GM13976 (cell line): ENCODE results near the gene OTX2.

Source experiments
- DNase-seq: peaks from one replicate; pipeline ENCODE4 v3.0.0; 2012; ENCODE audit warnings: low spot score
- in situ Hi-C: fragments of 300-500 bp; cut with MboI; formaldehyde crosslinking; loops from one replicate; pipeline ENCODE4 v1.12.0; 2022; ENCODE audit warnings: low sequenced_read_pairs, mixed read lengths, inconsistent platforms; ENCODE audit not compliant: unreplicated experiment
- TF ChIP-seq, protein P1 (sequence below): IDR thresholded peaks from 2 replicates; pipeline ENCODE4 v1.5.1; 2012; ENCODE audit warnings: borderline replicate concordance, mild to moderate bottlenecking; ENCODE audit not compliant: insufficient read depth; ENCODE audit errors: extremely low read depth, missing control alignments, control extremely low read depth

Gene OTX2

GRCh38 chr14:56808383-56809269 lies 1.7 kb downstream of the OTX2 start:
- in situ Hi-C loops = no loop called here
- TF ChIP-seq, protein P1, sequence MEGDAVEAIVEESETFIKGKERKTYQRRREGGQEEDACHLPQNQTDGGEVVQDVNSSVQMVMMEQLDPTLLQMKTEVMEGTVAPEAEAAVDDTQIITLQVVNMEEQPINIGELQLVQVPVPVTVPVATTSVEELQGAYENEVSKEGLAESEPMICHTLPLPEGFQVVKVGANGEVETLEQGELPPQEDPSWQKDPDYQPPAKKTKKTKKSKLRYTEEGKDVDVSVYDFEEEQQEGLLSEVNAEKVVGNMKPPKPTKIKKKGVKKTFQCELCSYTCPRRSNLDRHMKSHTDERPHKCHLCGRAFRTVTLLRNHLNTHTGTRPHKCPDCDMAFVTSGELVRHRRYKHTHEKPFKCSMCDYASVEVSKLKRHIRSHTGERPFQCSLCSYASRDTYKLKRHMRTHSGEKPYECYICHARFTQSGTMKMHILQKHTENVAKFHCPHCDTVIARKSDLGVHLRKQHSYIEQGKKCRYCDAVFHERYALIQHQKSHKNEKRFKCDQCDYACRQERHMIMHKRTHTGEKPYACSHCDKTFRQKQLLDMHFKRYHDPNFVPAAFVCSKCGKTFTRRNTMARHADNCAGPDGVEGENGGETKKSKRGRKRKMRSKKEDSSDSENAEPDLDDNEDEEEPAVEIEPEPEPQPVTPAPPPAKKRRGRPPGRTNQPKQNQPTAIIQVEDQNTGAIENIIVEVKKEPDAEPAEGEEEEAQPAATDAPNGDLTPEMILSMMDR = no peak
- no peak for DNase-seq

DNA sequence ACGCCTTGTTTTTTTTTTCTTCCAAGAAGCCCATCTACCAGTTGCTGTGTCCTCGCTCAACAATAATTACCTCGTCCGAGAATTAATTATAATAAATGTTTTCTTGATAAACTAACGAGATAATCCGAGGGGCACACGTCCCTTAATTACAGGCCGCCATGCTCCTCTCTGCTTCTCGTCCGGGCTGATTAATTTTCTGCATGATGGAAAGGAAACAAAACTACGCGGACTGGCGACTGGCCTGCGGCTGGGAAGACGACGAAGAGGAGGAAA lies 2.2 kb downstream of the OTX2 start:
- in situ Hi-C loops = no loop called here
- DNase-seq = no peak
- TF ChIP-seq, protein P1 = no peak

DNA sequence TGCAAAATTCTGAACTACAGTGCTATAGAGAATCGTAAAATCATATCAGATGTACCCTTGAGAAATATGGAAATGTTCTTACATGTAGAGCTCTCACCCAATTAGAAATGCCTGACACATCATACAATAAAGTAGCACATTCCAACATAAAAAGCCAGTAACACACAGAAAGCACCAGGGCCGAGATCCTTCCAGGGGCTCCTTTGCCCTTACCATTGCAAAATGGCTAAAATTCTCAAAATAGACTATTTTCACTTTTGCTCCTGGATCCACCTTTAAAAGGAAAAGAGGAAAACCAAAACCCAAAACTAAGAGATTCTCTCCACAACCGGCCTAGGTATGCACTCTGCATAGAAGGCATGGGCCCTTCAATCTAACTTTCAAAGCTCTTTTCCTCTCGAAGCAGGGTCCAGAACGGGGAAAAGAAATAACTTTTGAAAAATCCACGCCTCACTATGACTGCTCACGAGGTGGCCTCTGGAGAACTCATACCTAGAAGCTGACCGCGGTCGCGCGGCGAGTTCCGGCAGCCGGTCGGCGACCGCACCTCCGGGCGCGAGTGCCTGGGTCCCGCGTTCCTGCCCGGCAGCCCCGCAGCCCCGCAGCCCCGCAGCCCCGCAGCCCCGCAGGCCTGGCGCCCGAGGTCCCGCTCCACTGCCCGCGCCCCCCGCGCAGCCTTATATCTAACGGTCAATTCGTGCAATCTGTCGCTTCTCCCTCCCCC lies 2.7 kb downstream of the OTX2 start:
- in situ Hi-C loops = no loop called here
- DNase-seq = no peak

DNA sequence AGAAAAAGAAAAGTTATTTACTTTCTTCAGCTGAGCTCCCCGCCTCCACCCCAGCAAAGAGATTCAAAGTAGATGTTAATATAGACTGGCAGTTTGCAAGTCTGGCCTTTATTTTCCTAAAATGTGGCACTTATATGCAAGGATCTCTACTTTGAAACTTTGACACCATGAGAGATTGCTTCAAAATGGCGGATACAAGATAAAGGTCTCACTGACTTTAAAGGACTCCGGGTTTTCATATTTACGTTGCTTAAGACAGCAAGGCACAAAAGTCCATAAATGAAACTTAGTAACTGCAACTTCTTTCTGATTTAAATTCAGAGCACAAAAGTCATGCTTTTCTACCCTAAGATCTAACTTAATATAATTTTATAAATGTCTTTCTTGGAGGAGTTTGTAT lies 3.5 kb downstream of the OTX2 start:
- in situ Hi-C loops = no loop called here
- no peak for DNase-seq
- TF ChIP-seq, protein P1 = no peak

More for the DNA sequence above, 2.7 kb downstream of the OTX2 start:
- TF ChIP-seq, protein P1 = no peak

DNA sequence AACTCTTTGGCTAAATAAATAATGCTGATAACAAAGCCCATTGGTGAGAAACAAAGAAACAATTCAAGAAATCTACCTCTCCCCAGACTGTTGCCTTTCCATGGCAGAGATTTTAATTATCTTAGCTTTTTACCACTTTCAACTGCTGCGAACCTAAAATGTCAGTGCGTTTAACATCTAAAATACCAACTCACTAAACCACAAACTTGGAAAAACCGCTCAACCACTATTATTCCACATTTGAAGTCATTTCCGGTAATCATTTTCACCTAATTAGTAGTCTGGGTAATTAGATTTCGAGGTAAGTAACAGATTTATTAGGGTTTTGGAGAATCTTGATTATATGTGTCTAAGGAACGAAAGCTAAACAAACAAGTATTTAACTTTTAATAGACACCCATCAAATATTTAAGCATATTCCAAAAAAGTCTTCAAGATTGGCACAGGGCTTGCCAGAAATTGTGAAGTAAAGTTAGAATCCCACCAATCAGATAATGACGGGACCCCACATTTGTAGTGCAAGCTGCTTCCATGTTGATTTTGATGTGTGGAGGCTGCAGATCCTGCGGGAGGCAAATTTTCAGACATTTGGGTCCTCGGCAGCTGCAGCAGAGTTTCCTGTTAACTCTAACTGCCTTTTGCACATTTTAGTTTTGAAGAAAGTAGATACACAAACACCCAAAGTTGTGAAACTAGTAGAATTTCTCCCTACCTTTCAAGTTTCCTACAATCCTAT lies 4.1 kb downstream of the OTX2 start:
- TF ChIP-seq, protein P1 = no peak
- in situ Hi-C loops = no loop called here
- DNase-seq = no peak

- in situ Hi-C loops = no loop called here
- peak; percentile 18 for DNase-seq
- TF ChIP-seq, protein P1 = no peak
Measured at GRCh38 chr14:56805201-56805991, 4.9 kb downstream of the OTX2 start.
